ENCODE measurements around the gene HPN.

The HPN gene

GRCh38 chr19:35085947-35086346 lies 44.4 kb downstream of the HPN start:
- Histone ChIP-seq H3K4me2 (ENCODE audit: low read length) (peak overlapping the region; percentile 21), H3K36me3 (replicated peaks; ENCODE audit: low read depth, low read length) (no peaks in the 10 kb centered on the region), H3K79me2 (ENCODE audit: low read length) (no peaks in the 10 kb centered on the region), H3K9ac (ENCODE audit: low read length) (peak overlapping the region; percentile 4; the same call in 1 of the 2 replicates), H2AFZ (ENCODE audit: low read depth, low read length) (0 out of 2 replicates have a peak overlapping the region, but pooled peaks have one; percentile 33), H3K4me1 (ENCODE audit: low read length) (peaks cover 24% of the 10 kb centered on the region), H3K27me3 (ENCODE audit: low read depth, low read length) (no peaks in the 10 kb centered on the region; the same call in 1 of the 2 replicates), H4K20me1 (ENCODE audit: insufficient read depth, low read length) (no peaks in the 10 kb centered on the region), H3K4me3 (ENCODE audit: low read length) (no peak overlapping the region), H3K9me3 (ENCODE audit: insufficient read depth, low read length) (no peaks in the 10 kb centered on the region), H3K27ac (ENCODE audit: low read length) (peak overlapping the region; percentile 22; the same call in 1 of the 2 replicates)
- TF ChIP-seq EZH2phosphoT487 (IDR thresholded peaks at IDR 0.05; ENCODE audit: low read depth) = no peak
- TF ChIP-seq CTCF (IDR thresholded peaks at IDR 0.05; ENCODE audit: low read depth, low read length) = no peak

DNA sequence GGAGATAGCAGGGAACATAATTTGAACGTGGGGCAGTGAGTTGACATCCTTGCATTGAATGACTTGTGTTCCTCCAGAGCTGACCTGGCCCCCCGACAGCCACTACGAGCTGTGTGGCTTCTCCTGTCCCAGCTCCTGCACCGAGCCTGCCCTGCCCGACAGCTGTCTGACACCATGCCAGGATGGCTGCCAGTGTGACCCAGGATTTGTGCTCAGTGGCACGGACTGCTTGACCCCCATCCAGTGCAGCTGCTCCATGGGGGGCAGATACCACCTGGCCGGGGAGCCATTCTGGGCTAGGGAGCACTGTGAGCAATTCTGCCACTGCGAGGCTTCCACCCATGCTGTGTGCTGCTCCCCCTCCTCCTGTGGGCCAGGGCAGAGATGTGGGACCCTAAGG lies 44.9 kb downstream of the HPN start:
- Histone ChIP-seq H3K27me3 (ENCODE audit: low read depth, low read length) (no peaks in the 10 kb centered on the region; the same call in 1 of the 2 replicates), H4K20me1 (ENCODE audit: insufficient read depth, low read length) (no peaks in the 10 kb centered on the region), H3K27ac (ENCODE audit: low read length) (0 out of 2 replicates have a peak overlapping the region, but pooled peaks have one; percentile 4), H3K36me3 (replicated peaks; ENCODE audit: low read depth, low read length) (no peaks in the 10 kb centered on the region), H3K79me2 (ENCODE audit: low read length) (no peaks in the 10 kb centered on the region), H3K4me2 (ENCODE audit: low read length) (peak overlapping the region; percentile 21), H3K4me1 (ENCODE audit: low read length) (peaks cover 24% of the 10 kb centered on the region), H3K9me3 (ENCODE audit: insufficient read depth, low read length) (no peaks in the 10 kb centered on the region), H3K4me3 (ENCODE audit: low read length) (no peak overlapping the region), H3K9ac (ENCODE audit: low read length) (no peak overlapping the region), H2AFZ (ENCODE audit: low read depth, low read length) (no peak overlapping the region)
- TF ChIP-seq CTCF (IDR thresholded peaks at IDR 0.05; ENCODE audit: low read depth, low read length) (no peak), EZH2phosphoT487 (IDR thresholded peaks at IDR 0.05; ENCODE audit: low read depth) (no peak)

DNA sequence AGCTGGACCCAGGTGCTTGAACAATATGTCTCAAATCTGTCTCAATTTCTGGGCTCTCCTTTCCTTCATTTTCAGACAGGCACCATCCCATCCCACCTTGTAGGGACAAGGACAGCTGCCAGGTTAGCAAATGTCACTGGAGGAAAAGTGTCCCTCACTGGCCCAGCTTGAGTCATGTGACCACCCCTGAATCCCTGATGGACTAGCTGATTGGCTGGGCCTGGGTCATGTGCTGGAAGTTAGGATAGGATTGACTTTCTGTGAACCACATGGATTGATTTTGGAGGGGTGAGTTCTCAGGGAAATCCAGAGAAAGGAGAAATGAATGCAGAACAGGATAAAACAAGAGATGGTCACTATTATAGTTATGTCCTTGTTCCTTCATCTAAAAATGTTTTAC lies 45.9 kb downstream of the HPN start:
- no peaks in the 10 kb centered on the region; the same call in 1 of the 2 replicates for H3K27me3 ChIP-seq (ENCODE audit: low read depth, low read length)
- H3K9ac ChIP-seq (ENCODE audit: low read length) = no peak overlapping the region
- H3K4me2 ChIP-seq (ENCODE audit: low read length) = no peak overlapping the region
- H3K27ac ChIP-seq (ENCODE audit: low read length) = no peak overlapping the region
- no peaks in the 10 kb centered on the region for H3K36me3 ChIP-seq (replicated peaks; ENCODE audit: low read depth, low read length)
- H3K4me3 ChIP-seq (ENCODE audit: low read length) = no peak overlapping the region
- H3K9me3 ChIP-seq (ENCODE audit: insufficient read depth, low read length) = no peaks in the 10 kb centered on the region
- no peak for TF ChIP-seq EZH2phosphoT487 (IDR thresholded peaks at IDR 0.05; ENCODE audit: low read depth)
- no peak for TF ChIP-seq CTCF (IDR thresholded peaks at IDR 0.05; ENCODE audit: low read depth, low read length)
- H3K79me2 ChIP-seq (ENCODE audit: low read length) = no peaks in the 10 kb centered on the region
- no peaks in the 10 kb centered on the region for H4K20me1 ChIP-seq (ENCODE audit: insufficient read depth, low read length)
- no peak overlapping the region for H2AFZ ChIP-seq (ENCODE audit: low read depth, low read length)
- peaks cover 24% of the 10 kb centered on the region for H3K4me1 ChIP-seq (ENCODE audit: low read length)

DNA sequence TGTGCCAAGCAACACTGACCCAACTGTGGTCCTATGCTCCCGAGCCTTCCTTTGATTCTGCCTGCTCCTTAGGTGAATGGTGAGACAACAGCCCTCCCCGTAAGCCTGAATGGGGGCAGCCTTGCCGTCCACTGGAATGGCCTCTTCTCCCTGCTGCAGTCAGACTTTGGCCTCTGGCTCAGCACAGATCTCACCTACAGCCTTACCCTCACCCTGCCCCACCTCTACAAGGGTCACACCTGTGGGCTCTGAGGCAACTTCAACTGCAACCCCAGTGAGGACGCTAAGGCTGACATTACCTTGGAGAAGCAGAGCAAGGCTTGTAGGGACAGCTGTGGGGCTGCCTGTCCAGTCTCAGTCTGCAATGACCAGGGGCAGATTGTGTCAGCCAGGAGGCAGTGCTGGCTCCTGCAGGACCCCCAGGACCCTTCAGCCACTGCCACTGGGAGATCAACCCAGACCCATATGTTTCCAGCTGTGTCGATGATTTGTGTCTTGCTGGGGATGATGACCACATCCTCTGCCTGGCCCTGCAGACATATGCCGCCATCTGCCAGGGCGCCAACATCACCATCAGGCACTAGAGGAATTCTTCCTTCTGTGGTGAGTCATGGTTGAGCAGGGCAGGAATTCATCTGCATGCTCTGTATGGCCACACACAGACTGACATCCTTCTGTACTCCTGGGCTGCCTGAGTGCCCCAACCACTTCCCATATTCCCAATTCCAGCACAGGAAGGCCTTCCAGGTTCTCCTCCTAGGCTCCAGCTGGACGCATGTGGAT lies 46.8 kb downstream of the HPN start:
- Histone ChIP-seq H3K36me3 (replicated peaks; ENCODE audit: low read depth, low read length) (no peaks in the 10 kb centered on the region), H3K4me1 (ENCODE audit: low read length) (peaks cover 24% of the 10 kb centered on the region), H3K79me2 (ENCODE audit: low read length) (no peaks in the 10 kb centered on the region), H4K20me1 (ENCODE audit: insufficient read depth, low read length) (no peaks in the 10 kb centered on the region), H3K27ac (ENCODE audit: low read length) (no peak overlapping the region), H3K9me3 (ENCODE audit: insufficient read depth, low read length) (no peaks in the 10 kb centered on the region), H3K4me2 (ENCODE audit: low read length) (no peak overlapping the region), H3K9ac (ENCODE audit: low read length) (no peak overlapping the region), H2AFZ (ENCODE audit: low read depth, low read length) (no peak overlapping the region), H3K4me3 (ENCODE audit: low read length) (no peak overlapping the region), H3K27me3 (ENCODE audit: low read depth, low read length) (no peaks in the 10 kb centered on the region; the same call in 1 of the 2 replicates)
- TF ChIP-seq EZH2phosphoT487 (IDR thresholded peaks at IDR 0.05; ENCODE audit: low read depth) = no peak
- no peak for TF ChIP-seq CTCF (IDR thresholded peaks at IDR 0.05; ENCODE audit: low read depth, low read length)

Data from OCI-LY3 (cell line).